Adrenal gland (tissue), 12 donors: ENCODE data around the gene TMEM63A. TPM values are rescaled to one million over a fixed set of nuclear protein-coding genes. Genes with fewer than 3 reads are reported as not detected.

Experiments used
- DNase-seq, 7 donors: peaks; one replicate each; pipeline ENCODE4 v3.0.0-alpha.2; 2019 to 2020
- H3K27ac ChIP-seq, 5 donors: fragments of 200-600 bp; sonication (generic) in 4 of 5; 1 replicate in 3 of 5; 2 replicates in 2 of 5; pipeline versions ENCODE4 v1.5.1 to v1.8.0; 2016 to 2020; ENCODE audit warnings: mild to moderate bottlenecking in 1 of 5
- H3K27me3 ChIP-seq: fragments of 200-600 bp; 2 replicates; pipeline ENCODE4 v1.8.0; 2021
- H3K36me3 ChIP-seq, 2 donors: fragments of 200-600 bp; replicated peaks in 1 of 2; 1 replicate in 1 of 2; 2 replicates in 1 of 2; pipeline versions ENCODE4 v1.5.1 to v1.8.0; 2018 to 2022
- H3K4me1 ChIP-seq, 2 donors: fragments of 200-600 bp; replicated peaks in 1 of 2; 1 replicate in 1 of 2; 2 replicates in 1 of 2; pipeline versions ENCODE4 v1.5.1 to v1.8.0; 2018 to 2021
- H3K4me3 ChIP-seq, 4 donors: fragments of 200-600 bp; sonication (generic) in 3 of 4; one replicate each; pipeline ENCODE4 v1.5.1; 2016 to 2018
- H3K9me3 ChIP-seq, 3 donors: fragments of 200-600 bp; sonication (generic) in 1 of 3; replicated peaks in 1 of 3; 1 replicate in 2 of 3; 2 replicates in 1 of 3; pipeline versions ENCODE4 v1.5.1 to v1.8.0; 2016 to 2021
- POLR2A ChIP-seq, 2 donors: fragments of 450-650 bp; IDR thresholded peaks; one replicate each; pipeline ENCODE4 v1.6.1; 2017; ENCODE audit warnings: antibody characterized with exemption in 2 of 2, mild to moderate bottlenecking in 2 of 2, moderate library complexity in 1 of 2
- WGBS, 4 donors: extraction: QIAGEN DNeasy Blood & Tissue Kit in 2 of 4; methylation state at CpG; one replicate each; pipeline versions ENCODE4 v1.1.5 to v1.1.7; 2013 to 2017; 5-methylcytosine and 5-hydroxymethylcytosine counted together
- intact Hi-C, 2 donors: fragments of 100-400 bp; cut with DNase I; formaldehyde crosslinking; loops; one replicate each; pipeline versions ENCODE4 v1.14.1 to v1.15.0; 2022 to 2023
- polyA plus RNA-seq, 3 donors: library from polyadenylated mRNA; stranded (reverse); fragments of 200-250 nt in 2 of 3; fragments of 350-450 nt in 1 of 3; fragmentation: Illumina TruSeq in 1 of 3; extraction: RNeasy Lipid Tissue Mini Kit (QIAGEN cat#74804) in 1 of 3; gene quantifications; one replicate each; pipeline ENCODE4 v1.2.3, GENCODE V29; 2013 to 2014
- total RNA-seq, 9 donors: library from RNA; depleted of rRNA in 4 of 9; stranded (reverse); fragments of >200 nt in 4 of 9; fragments of 120-200 nt in 1 of 9; fragmentation: NEBNext Ultra II Directional in 1 of 9; extraction: Animal tissue kit (Norgen Biotek cat#: 25700) in 1 of 9; gene quantifications; one replicate each; pipeline versions ENCODE4 v1.1.0 to v1.2.4, GENCODE V29; 2013 to 2023
- TF ChIP-seq, protein P1 (sequence below), 6 experiments: fragments of 450-650 bp in 4 of 6; fragments of 200-600 bp in 2 of 6; sonication (generic) in 1 of 6; IDR thresholded peaks; 1 replicate in 5 of 6; 2 replicates in 1 of 6; pipeline versions ENCODE4 v1.5.1 to v1.8.0; 2016 to 2021; ENCODE audit warnings: antibody characterized with exemption in 6 of 6, mild to moderate bottlenecking in 2 of 6, moderate library complexity in 1 of 6
- donor health status: healthy with polysubstance abuse.
- donor health status: Bipolar disorder and iron deficiency.
- donor health status: DM: yes; HTN: yes; CAD: no.
- donor health status: DM: no; HTN: no; CAD: no.
- donor health status: DM: no; HTN: no; CAD: no.
- donor health status: DM: yes; HTN: yes; CAD: no.

TMEM63A gene
- total and polyA plus RNA-seq, 12 donors = 13.9 to 96.9 (median 52.3) TPM

DNA sequence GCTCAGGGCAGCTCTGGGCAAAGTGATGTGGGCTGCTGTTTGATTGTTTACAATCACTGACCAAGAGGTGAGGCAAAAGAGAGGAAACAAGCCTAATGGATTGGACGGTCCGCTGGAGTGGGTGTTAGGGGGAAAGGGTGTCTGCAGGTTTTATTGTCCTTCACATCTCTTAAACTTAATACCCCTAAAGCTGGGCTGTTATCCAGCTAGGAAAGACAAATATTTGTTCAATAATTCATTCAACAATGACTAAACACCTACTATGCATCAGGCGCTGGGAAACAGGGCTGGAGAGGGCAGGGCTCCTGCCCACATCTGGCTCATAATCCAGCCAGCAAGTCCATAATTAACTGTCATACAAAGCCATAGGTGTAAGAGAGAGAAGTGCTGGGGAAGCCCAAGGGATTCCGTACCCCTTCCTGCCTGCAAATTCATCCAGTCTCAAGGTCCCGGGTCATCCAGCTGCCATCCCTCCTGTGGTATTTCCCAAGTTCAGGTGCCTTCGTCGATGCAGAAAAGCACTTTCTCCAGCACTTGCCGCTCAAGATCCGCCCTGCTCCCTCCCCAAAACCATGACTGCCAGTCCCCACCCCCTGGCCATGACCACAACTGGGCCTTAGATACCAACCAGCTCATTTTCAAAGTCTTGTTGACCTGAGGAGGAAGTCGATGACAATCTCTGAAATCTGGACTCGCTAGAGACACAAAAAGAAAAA lies 10.7 kb downstream of the TMEM63A start:
- peak in 1 of 7 donors; percentile 34 for DNase-seq
- Histone ChIP-seq H3K4me1 (no peaks in the 10 kb centered on the region), H3K4me3 (no peak overlapping the region), H3K9me3 (no peaks in the 10 kb centered on the region), H3K36me3 (peaks cover 0 to 69% of the 10 kb centered on the region in 2 donors), H3K27ac (no peak overlapping the region), H3K27me3 (no peaks in the 10 kb centered on the region)
- TF ChIP-seq, protein P1, sequence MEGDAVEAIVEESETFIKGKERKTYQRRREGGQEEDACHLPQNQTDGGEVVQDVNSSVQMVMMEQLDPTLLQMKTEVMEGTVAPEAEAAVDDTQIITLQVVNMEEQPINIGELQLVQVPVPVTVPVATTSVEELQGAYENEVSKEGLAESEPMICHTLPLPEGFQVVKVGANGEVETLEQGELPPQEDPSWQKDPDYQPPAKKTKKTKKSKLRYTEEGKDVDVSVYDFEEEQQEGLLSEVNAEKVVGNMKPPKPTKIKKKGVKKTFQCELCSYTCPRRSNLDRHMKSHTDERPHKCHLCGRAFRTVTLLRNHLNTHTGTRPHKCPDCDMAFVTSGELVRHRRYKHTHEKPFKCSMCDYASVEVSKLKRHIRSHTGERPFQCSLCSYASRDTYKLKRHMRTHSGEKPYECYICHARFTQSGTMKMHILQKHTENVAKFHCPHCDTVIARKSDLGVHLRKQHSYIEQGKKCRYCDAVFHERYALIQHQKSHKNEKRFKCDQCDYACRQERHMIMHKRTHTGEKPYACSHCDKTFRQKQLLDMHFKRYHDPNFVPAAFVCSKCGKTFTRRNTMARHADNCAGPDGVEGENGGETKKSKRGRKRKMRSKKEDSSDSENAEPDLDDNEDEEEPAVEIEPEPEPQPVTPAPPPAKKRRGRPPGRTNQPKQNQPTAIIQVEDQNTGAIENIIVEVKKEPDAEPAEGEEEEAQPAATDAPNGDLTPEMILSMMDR (IDR thresholded peaks at IDR 0.05) = no peak
- no peak for TF ChIP-seq POLR2A (IDR thresholded peaks at IDR 0.05)
- WGBS, 4 donors = 64 to 73% (median 69%) methylated on average over 10 to 11 of the region's 11 CpGs
- intact Hi-C loops = no loop called here

DNA sequence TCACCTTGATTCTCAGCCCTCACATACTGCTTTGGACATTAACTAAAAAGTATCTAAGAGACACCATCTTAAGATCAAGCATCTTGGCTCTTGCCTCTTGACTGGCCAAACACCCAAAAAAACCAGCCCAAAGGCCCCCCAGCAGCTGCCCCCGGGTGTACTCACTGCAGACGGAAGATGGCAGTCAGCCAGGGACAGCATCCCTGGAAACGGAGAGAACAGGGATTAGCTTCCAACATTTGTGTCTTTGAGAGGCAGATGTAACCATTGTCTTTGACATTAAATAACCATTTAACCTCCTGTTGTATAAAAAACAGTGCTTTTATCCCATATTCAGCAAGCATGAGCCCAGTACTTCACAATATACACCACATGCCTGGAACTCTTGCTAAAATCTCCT lies 11.3 kb downstream of the TMEM63A start:
- TF ChIP-seq, protein P1 (IDR thresholded peaks at IDR 0.05) = no peak
- TF ChIP-seq POLR2A (IDR thresholded peaks at IDR 0.05) = no peak
- intact Hi-C loops = no loop called here
- Histone ChIP-seq H3K36me3 (peaks cover 0 to 75% of the 10 kb centered on the region in 2 donors), H3K4me1 (no peaks in the 10 kb centered on the region), H3K9me3 (no peaks in the 10 kb centered on the region), H3K27ac (no peak overlapping the region), H3K27me3 (no peaks in the 10 kb centered on the region), H3K4me3 (no peak overlapping the region)
- 40 to 67% (median 62%) methylated on average over 1 to 3 of the region's 3 CpGs for WGBS, 4 donors
- no peak for DNase-seq

GRCh38 chr1:225868631-225869330 lies 13.4 kb downstream of the TMEM63A start:
- H3K27ac ChIP-seq = no peak overlapping the region
- TF ChIP-seq POLR2A (IDR thresholded peaks at IDR 0.05) = no peak
- TF ChIP-seq, protein P1 (IDR thresholded peaks at IDR 0.05) = no peak
- H3K27me3 ChIP-seq = no peaks in the 10 kb centered on the region
- peaks cover 0 to 83% of the 10 kb centered on the region in 2 donors for H3K36me3 ChIP-seq
- H3K4me3 ChIP-seq = no peak overlapping the region
- 88 to 94% (median 92%) methylated on average over 8 of the region's 8 CpGs for WGBS, 4 donors
- intact Hi-C loops = no loop called here
- DNase-seq = no peak
- no peaks in the 10 kb centered on the region for H3K9me3 ChIP-seq
- H3K4me1 ChIP-seq = no peaks in the 10 kb centered on the region

- TF ChIP-seq, protein P1 (IDR thresholded peaks at IDR 0.05) = no peak
- no peak for DNase-seq
- H3K27ac ChIP-seq = no peak overlapping the region
- peaks cover 0 to 80% of the 10 kb centered on the region in 2 donors for H3K36me3 ChIP-seq
- no peak overlapping the region for H3K4me3 ChIP-seq
- no peaks in the 10 kb centered on the region for H3K9me3 ChIP-seq
- H3K27me3 ChIP-seq = no peaks in the 10 kb centered on the region
- intact Hi-C loops = no loop called here
- WGBS, 4 donors = 53 to 75% (median 67%) methylated on average over 4 to 6 of the region's 6 CpGs
- H3K4me1 ChIP-seq = no peaks in the 10 kb centered on the region
Observed at GRCh38 chr1:225866981-225867380, 15.2 kb downstream of the TMEM63A start.
